HEK293 (cell line): ENCODE data around the gene MED28.

Experiments used
- CTCF ChIA-PET: fragments of 350-600 bp; formaldehyde crosslinking; extraction: SDS; loops from one replicate; lab custom pipeline; 2021; ENCODE audit warnings: antibody characterized with exemption; lab: Yijun Ruan, JAX
- POLR2A ChIA-PET: fragments of 300-600 bp; formaldehyde crosslinking; extraction: SDS; loops from one replicate; lab custom pipeline; 2020; ENCODE audit warnings: antibody characterized with exemption, inconsistent platforms; lab: Yijun Ruan, JAX
- H3K27ac ChIP-seq: fragments of 200-500 bp; sonication (Bioruptor generic); 2 replicates; pipeline ENCODE4 v1.5.1; 2014; ENCODE audit warnings: low read depth, low read length, control low read depth, inconsistent platforms; ENCODE audit errors: extremely low read depth
- H3K36me3 ChIP-seq, 2 experiments: fragments of 200-500 bp in 1 of 2; sonication (Bioruptor generic) in 1 of 2; 1 replicate in 1 of 2; 2 replicates in 1 of 2; pipeline ENCODE4 v1.5.1; 2014 to 2017; ENCODE audit warnings: inconsistent platforms in 2 of 2, low read length in 2 of 2; ENCODE audit not compliant: control insufficient read depth in 2 of 2, insufficient read depth in 1 of 2
- H3K4me1 ChIP-seq: fragments of 200-500 bp; sonication (Bioruptor generic); 2 replicates; pipeline ENCODE4 v1.5.1; 2014; ENCODE audit warnings: mild to moderate bottlenecking, low read length, inconsistent platforms; ENCODE audit not compliant: control insufficient read depth, insufficient read depth
- H3K4me3 ChIP-seq: 2 replicates; pipeline ENCODE4 v1.5.1; 2011; ENCODE audit warnings: low read depth, mild to moderate bottlenecking, control low read depth, low read length, moderate library complexity
- H3K9me3 ChIP-seq: fragments of 200-500 bp; sonication (Bioruptor generic); 2 replicates; pipeline ENCODE4 v1.5.1; 2014; ENCODE audit warnings: low read depth, low read length, inconsistent platforms; ENCODE audit not compliant: control insufficient read depth, insufficient read depth
- KLF8 ChIP-seq: fragments of 450-650 bp; formaldehyde crosslinking; IDR thresholded peaks from 2 replicates; pipeline ENCODE4 v1.5.1; 2016; ENCODE audit warnings: missing biosample characterization, missing genetic modification characterization
- KLF9 ChIP-seq: fragments of 450-650 bp; formaldehyde crosslinking; IDR thresholded peaks from 2 replicates; pipeline ENCODE4 v1.5.1; 2016; ENCODE audit warnings: missing biosample characterization, missing genetic modification characterization, low read depth
- SP3 ChIP-seq: fragments of 450-650 bp; formaldehyde crosslinking; IDR thresholded peaks from 2 replicates; pipeline ENCODE4 v1.5.1; 2016; ENCODE audit warnings: missing biosample characterization, missing genetic modification characterization
- ZBTB10 ChIP-seq: fragments of 450-650 bp; formaldehyde crosslinking; IDR thresholded peaks from 2 replicates; pipeline ENCODE4 v1.5.1; 2016; ENCODE audit warnings: missing biosample characterization, missing genetic modification characterization
- ZBTB26 ChIP-seq: fragments of 450-650 bp; formaldehyde crosslinking; optimal IDR thresholded peaks from 2 replicates; pipeline ENCODE3; 2016; ENCODE audit warnings: missing biosample characterization, mild to moderate bottlenecking, missing genetic modification characterization
- ZFHX2 ChIP-seq: fragments of 450-650 bp; formaldehyde crosslinking; conservative IDR thresholded peaks from 2 replicates; pipeline ENCODE4 v1.5.1; 2016; ENCODE audit warnings: missing biosample characterization, missing genetic modification characterization
- ZNF112 ChIP-seq: fragments of 450-650 bp; formaldehyde crosslinking; IDR thresholded peaks from 2 replicates; pipeline ENCODE4 v1.5.0; 2017; ENCODE audit warnings: missing biosample characterization, missing genetic modification characterization
- ZNF133 ChIP-seq: fragments of 450-650 bp; formaldehyde crosslinking; IDR thresholded peaks from 2 replicates; pipeline ENCODE4 v1.5.1; 2016; ENCODE audit warnings: missing biosample characterization, missing genetic modification characterization
- ZNF169 ChIP-seq: fragments of 450-650 bp; formaldehyde crosslinking; IDR thresholded peaks from 2 replicates; pipeline ENCODE4 v1.5.1; 2016; ENCODE audit warnings: missing biosample characterization, missing genetic modification characterization
- ZNF184 ChIP-seq: fragments of 450-650 bp; IDR thresholded peaks from 2 replicates; pipeline ENCODE4 v1.5.1; 2018; ENCODE audit warnings: missing biosample characterization, mild to moderate bottlenecking, missing genetic modification characterization
- ZNF211 ChIP-seq: fragments of 450-650 bp; formaldehyde crosslinking; IDR thresholded peaks from 2 replicates; pipeline ENCODE4 v1.5.1; 2016; ENCODE audit warnings: low read depth, missing biosample characterization, missing genetic modification characterization
- ZNF223 ChIP-seq: fragments of 450-650 bp; formaldehyde crosslinking; IDR thresholded peaks from 2 replicates; pipeline ENCODE4 v1.5.1; 2016; ENCODE audit warnings: missing biosample characterization, missing genetic modification characterization
- ZNF292 ChIP-seq: fragments of 450-650 bp; formaldehyde crosslinking; IDR thresholded peaks from 2 replicates; pipeline ENCODE4 v1.5.1; 2016; ENCODE audit warnings: low read depth, missing biosample characterization, missing genetic modification characterization, borderline replicate concordance
- ZNF394 ChIP-seq: fragments of 450-650 bp; formaldehyde crosslinking; IDR thresholded peaks from 2 replicates; pipeline ENCODE4 v1.5.1; 2016; ENCODE audit warnings: missing biosample characterization, missing genetic modification characterization, mild to moderate bottlenecking, moderate library complexity, borderline replicate concordance
- ZNF488 ChIP-seq: fragments of 450-650 bp; formaldehyde crosslinking; IDR thresholded peaks from 2 replicates; pipeline ENCODE4 v1.5.1; 2016; ENCODE audit warnings: missing biosample characterization, missing genetic modification characterization
- ZNF529 ChIP-seq: fragments of 450-650 bp; formaldehyde crosslinking; IDR thresholded peaks from 2 replicates; pipeline ENCODE4 v1.5.1; 2017; ENCODE audit warnings: missing genetic modification characterization, missing biosample characterization; ENCODE audit not compliant: insufficient replicate concordance
- ZNF555 ChIP-seq: fragments of 450-650 bp; formaldehyde crosslinking; conservative IDR thresholded peaks from 2 replicates; pipeline ENCODE4 v1.5.1; 2017; ENCODE audit warnings: missing biosample characterization, mild to moderate bottlenecking, missing genetic modification characterization, inconsistent platforms
- ZNF600 ChIP-seq: fragments of 450-650 bp; formaldehyde crosslinking; IDR thresholded peaks from 2 replicates; pipeline ENCODE4 v1.5.1; 2016; ENCODE audit warnings: missing biosample characterization, missing genetic modification characterization
- ZNF654 ChIP-seq: fragments of 450-650 bp; formaldehyde crosslinking; IDR thresholded peaks from 2 replicates; pipeline ENCODE4 v1.5.1; 2016; ENCODE audit warnings: low read depth, missing biosample characterization, missing genetic modification characterization
- ZNF664 ChIP-seq: fragments of 450-650 bp; formaldehyde crosslinking; IDR thresholded peaks from 2 replicates; pipeline ENCODE4 v1.5.1; 2016; ENCODE audit warnings: missing biosample characterization, missing genetic modification characterization

The MED28 gene

GRCh38 chr4:17589355-17589754, 25.1 kb upstream of the MED28 start (continued):
- no peak for TF ChIP-seq ZNF184 (tag by site-specific recombination)
- TF ChIP-seq ZFHX2 (tag by site-specific recombination) = no peak
- no peak for TF ChIP-seq ZNF223 (tag by site-specific recombination)

GRCh38 chr4:17595471-17596005, 18.9 kb upstream of the MED28 start:
- Histone ChIP-seq H3K9me3 (no peaks in the 10 kb centered on the region), H3K36me3 (peaks cover 0 to 77% of the 10 kb centered on the region in 2 experiments; a peak in 2 of 3 replicates), H3K4me3 (no peak overlapping the region), H3K27ac (no peak overlapping the region), H3K4me1 (no peaks in the 10 kb centered on the region)
- ChIA-PET CTCF (interaction anchor here (2.3 kb wide), 1 partner anchor 47 kb away, joined by 6 read pairs; no protein-coding TSS in a partner anchor), POLR2A (no interaction called here)
- TF ChIP-seq ZNF133 (tag by site-specific recombination) (no peak), ZNF112 (tag by site-specific recombination) (no peak), ZNF600 (tag by site-specific recombination) (no peak), KLF8 (tag by site-specific recombination) (no peak), SP3 (tag by site-specific recombination) (no peak), ZNF664 (tag by site-specific recombination) (no peak), ZNF292 (no peak), ZNF394 (tag by site-specific recombination) (no peak), ZNF555 (no peak), ZNF529 (no peak), ZBTB26 (tag by site-specific recombination) (no peak), ZNF488 (no peak), ZNF211 (tag by site-specific recombination) (no peak), ZNF169 (tag by site-specific recombination) (no peak), ZBTB10 (no peak)

GRCh38 chr4:17597517-17597916, 16.9 kb upstream of the MED28 start:
- CTCF ChIA-PET = interaction anchor here (0.8 kb wide), 1 partner anchor 16 kb away, joined by 4 read pairs; no protein-coding TSS in a partner anchor
- POLR2A ChIA-PET = no interaction called here

More at GRCh38 chr4:17597517-17597916, 16.9 kb upstream of the MED28 start:
- H3K4me1 ChIP-seq = no peaks in the 10 kb centered on the region
- no peak overlapping the region for H3K27ac ChIP-seq
- H3K4me3 ChIP-seq = no peak overlapping the region
- no peaks in the 10 kb centered on the region for H3K9me3 ChIP-seq
- H3K36me3 ChIP-seq = peaks cover 0 to 79% of the 10 kb centered on the region in 2 experiments; a peak in 2 of 3 replicates
- no peak for TF ChIP-seq KLF9 (tag by site-specific recombination)
- TF ChIP-seq ZNF654 (tag by site-specific recombination) = peak; percentile 17; the same call in 1 of the 2 replicates
